HEK293T (cell line): ENCODE measurements around the gene PAPSS2.
"Not testable (repeated sequence)": the region's sequence is repeated elsewhere in the genome, so short reads cannot be mapped to it uniquely, and the experiment has no call there.

Experiments
- CTCF ChIA-PET: fragments of 350-600 bp; formaldehyde crosslinking; extraction: SDS; loops from one replicate; lab custom pipeline; 2021; ENCODE audit warnings: antibody characterized with exemption, inconsistent platforms; lab: Yijun Ruan, JAX
- POLR2A ChIA-PET: fragments of 350-600 bp; formaldehyde crosslinking; extraction: SDS; loops from one replicate; lab custom pipeline; 2020; ENCODE audit warnings: antibody characterized with exemption, inconsistent platforms; lab: Yijun Ruan, JAX
- DNase-seq: peaks from one replicate; pipeline ENCODE4 v3.0.0; 2012; ENCODE audit warnings: mixed read lengths; ENCODE audit errors: extremely low spot score
- ARNT ChIP-seq: fragments of 450-650 bp; IDR thresholded peaks from 2 replicates; pipeline ENCODE4 v1.6.1; 2017; ENCODE audit warnings: mild to moderate bottlenecking
- BHLHE40 ChIP-seq: fragments of 450-650 bp; IDR thresholded peaks from 2 replicates; pipeline ENCODE4 v1.6.1; 2016; ENCODE audit warnings: mild to moderate bottlenecking, moderate library complexity, borderline replicate concordance
- CTBP1 ChIP-seq: fragments of 450-650 bp; IDR thresholded peaks from 2 replicates; pipeline ENCODE4 v1.6.1; 2016; ENCODE audit warnings: borderline replicate concordance
- ELF4 ChIP-seq: fragments of 450-650 bp; IDR thresholded peaks from 2 replicates; pipeline ENCODE4 v1.6.1; 2017; ENCODE audit warnings: antibody characterized with exemption
- FOXA1 ChIP-seq: fragments of 450-650 bp; IDR thresholded peaks from 2 replicates; pipeline ENCODE4 v1.6.1; 2016; ENCODE audit warnings: mild to moderate bottlenecking
- FOXK2 ChIP-seq: fragments of 450-650 bp; IDR thresholded peaks from 2 replicates; pipeline ENCODE4 v1.6.1; 2016; ENCODE audit warnings: mild to moderate bottlenecking
- FOXM1 ChIP-seq: fragments of 450-650 bp; IDR thresholded peaks from 2 replicates; pipeline ENCODE4 v1.6.1; 2017; ENCODE audit warnings: mild to moderate bottlenecking, borderline replicate concordance
- HDGF ChIP-seq: fragments of 450-650 bp; IDR thresholded peaks from 2 replicates; pipeline ENCODE4 v1.6.1; 2017; ENCODE audit warnings: antibody characterized with exemption, borderline replicate concordance
- L3MBTL2 ChIP-seq: fragments of 450-650 bp; conservative IDR thresholded peaks from 2 replicates; pipeline ENCODE4 v1.6.1; 2016; ENCODE audit warnings: mild to moderate bottlenecking
- LEF1 ChIP-seq: fragments of 450-650 bp; IDR thresholded peaks from 2 replicates; pipeline ENCODE4 v1.6.1; 2017; ENCODE audit warnings: mild to moderate bottlenecking, borderline replicate concordance
- NFRKB ChIP-seq: fragments of 450-650 bp; IDR thresholded peaks from 2 replicates; pipeline ENCODE4 v1.6.1; 2016; ENCODE audit warnings: mild to moderate bottlenecking, moderate library complexity
- SP1 ChIP-seq: fragments of 450-650 bp; IDR thresholded peaks from 2 replicates; pipeline ENCODE4 v1.6.1; 2017
- SUZ12 ChIP-seq: fragments of 450-650 bp; IDR thresholded peaks from 2 replicates; pipeline ENCODE4 v1.6.1; 2016; ENCODE audit warnings: mild to moderate bottlenecking
- TARDBP ChIP-seq: fragments of 450-650 bp; IDR thresholded peaks from 2 replicates; pipeline ENCODE4 v1.6.1; 2016
- ZNF384 ChIP-seq: fragments of 450-650 bp; IDR thresholded peaks from 2 replicates; pipeline ENCODE4 v1.6.1; 2016
- TF ChIP-seq, protein P1 (sequence below): fragments of 450-650 bp; IDR thresholded peaks from 2 replicates; pipeline ENCODE4 v1.6.1; 2016

PAPSS2 gene

DNA sequence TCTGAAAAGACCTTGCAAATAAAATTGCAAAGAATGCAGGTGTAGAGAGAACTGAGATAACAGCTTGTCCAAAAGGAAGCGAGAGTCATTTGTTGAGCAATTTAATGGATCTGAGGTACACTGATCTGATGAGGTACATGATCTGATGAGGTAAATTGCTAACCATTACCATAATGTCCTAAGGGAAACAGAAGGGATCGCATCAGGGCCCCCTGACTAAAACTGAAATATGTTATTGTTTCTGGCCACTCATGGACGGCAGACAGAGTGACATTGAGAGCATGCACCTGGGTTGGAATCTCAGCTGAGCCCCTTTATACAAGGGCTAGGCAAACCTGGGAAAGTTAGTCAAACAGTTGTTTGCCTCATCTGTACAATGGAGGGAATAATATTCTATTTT, 15.8 kb upstream of the PAPSS2 start:
- CTCF ChIA-PET, result interaction anchor here (0.5 kb wide), 1 partner anchor 22 kb away, joined by 3 read pairs; no protein-coding TSS in a partner anchor
- DNase-seq, result no peak
- POLR2A ChIA-PET, result no interaction called here
- TF ChIP-seq TARDBP, result no peak
- no peak for TF ChIP-seq ZNF384
- TF ChIP-seq BHLHE40, result no peak
- TF ChIP-seq ARNT, result no peak
- TF ChIP-seq, protein P1, sequence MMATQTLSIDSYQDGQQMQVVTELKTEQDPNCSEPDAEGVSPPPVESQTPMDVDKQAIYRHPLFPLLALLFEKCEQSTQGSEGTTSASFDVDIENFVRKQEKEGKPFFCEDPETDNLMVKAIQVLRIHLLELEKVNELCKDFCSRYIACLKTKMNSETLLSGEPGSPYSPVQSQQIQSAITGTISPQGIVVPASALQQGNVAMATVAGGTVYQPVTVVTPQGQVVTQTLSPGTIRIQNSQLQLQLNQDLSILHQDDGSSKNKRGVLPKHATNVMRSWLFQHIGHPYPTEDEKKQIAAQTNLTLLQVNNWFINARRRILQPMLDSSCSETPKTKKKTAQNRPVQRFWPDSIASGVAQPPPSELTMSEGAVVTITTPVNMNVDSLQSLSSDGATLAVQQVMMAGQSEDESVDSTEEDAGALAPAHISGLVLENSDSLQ, result no peak

DNA sequence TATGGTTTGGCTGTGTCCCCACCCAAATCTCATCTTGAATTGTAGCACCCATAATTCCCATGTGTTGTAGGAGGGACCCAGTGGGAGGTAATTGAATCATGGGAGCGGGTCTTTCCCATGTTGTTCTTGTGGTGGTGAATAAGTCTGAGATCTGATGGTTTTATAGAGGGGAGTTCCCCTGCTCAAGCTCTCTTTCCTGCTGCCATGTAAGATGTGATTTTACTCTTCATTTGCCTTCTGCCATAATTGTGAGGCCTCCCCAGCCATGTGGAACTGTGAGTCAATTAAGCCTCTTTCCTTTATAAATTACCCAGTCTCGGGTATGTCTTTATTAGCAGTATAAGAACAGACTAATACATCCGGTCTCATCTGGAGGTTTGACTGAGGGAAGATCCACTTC, 15.2 kb upstream of the PAPSS2 start:
- CTCF ChIA-PET, POLR2A ChIA-PET, DNase-seq: not testable (repeated sequence)

DNA sequence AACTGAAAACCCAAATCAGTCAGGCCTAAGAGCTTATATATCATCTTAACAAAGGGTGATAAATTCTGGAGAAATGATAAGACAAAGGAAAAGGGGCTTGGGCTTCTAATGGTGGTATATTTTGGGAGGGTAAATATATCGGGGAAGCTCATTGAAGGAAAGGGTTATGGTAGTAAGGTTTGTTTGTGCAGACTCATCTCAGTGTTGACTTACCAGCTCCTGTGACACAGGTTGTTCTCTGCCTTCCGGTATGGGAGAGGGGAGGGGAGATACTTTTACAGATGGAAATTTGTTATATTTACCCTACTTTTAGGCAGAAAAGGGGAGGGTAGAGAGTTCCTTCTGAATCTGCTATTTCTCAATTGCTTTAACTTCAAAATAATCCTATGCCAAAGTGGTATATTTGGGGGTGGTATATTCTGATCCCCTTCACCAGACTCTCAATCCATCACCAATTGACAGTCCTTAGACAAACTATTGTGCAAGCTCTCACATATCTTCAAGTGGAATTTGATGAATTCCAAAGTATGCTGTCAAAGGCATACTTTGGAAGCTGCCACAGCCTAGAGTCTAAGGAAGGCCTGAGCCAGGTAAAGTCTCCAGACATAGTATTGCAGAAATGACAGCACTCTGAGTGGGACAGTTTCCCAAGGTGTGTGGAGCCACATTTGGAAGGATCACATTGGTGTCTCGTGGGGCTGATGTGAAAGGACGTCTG, 13.3 kb upstream of the PAPSS2 start:
- POLR2A ChIA-PET, result no interaction called here
- TF ChIP-seq HDGF (no peak), SUZ12 (no peak), LEF1 (no peak), FOXA1 (no peak)
- CTCF ChIA-PET, result no interaction called here
- no peak for DNase-seq

DNA sequence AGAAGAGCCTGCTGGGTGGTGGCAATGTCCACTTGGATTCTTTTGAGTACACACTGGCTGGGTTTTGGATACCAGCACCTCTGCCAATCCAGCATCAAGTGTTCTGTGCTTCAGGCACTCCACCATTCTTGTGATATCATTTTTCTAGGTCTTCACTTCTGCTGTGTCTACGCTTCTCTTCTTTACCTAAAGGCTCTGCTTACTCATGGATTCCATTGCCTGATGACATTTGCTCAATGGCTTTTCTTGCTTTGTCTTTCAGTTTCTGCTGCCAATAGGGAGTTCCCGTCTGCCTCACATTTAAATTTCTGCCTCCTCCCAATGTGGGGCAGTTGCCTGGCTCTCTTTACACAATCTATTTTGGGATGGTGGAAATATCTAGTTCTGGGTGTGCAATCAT, 12.7 kb upstream of the PAPSS2 start:
- CTCF ChIA-PET, result no interaction called here
- no peak for TF ChIP-seq LEF1
- TF ChIP-seq L3MBTL2, result no peak
- DNase-seq, result no peak
- POLR2A ChIA-PET, result no interaction called here

DNA sequence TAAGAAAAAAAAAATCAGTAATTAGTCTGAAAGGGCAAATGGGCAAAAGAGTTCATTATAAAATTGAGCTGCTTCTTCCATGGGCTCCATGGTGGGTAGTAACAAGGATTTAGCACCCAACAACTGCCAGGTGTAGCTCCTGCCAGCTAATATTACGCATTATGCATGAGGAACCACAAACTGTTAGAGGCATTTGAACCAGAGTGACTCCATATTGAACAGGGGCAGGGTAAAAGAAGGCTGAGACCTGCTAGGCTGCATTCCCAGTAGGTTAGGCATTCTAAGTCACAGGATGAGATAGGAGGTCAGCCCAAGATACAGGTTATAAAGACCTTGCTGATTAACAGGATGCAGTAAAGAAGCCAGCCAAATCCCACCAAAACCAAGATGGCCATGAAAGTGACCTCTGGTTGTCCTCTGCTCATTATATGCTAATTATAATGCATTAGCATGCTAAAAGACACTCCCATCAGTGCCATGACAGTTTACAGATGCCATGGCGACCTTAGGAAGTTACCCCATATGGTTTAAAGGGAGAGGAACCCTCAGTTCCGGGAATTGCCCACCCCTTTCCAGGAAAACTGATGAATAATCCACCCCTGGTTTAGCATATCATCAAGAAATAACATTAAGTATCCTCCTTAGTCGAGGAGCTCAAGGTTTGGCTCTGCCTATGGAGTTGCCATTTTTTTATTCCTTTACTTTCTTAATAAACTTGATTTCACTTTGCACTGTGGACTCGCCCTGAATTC, 8.7 kb upstream of the PAPSS2 start:
- TF ChIP-seq FOXK2, result no peak
- ChIA-PET CTCF (interaction anchor here (0.6 kb wide), 1 partner anchor 176 kb away, joined by 3 read pairs; no protein-coding TSS in a partner anchor), POLR2A (no interaction called here)
- DNase-seq, result no peak

DNA sequence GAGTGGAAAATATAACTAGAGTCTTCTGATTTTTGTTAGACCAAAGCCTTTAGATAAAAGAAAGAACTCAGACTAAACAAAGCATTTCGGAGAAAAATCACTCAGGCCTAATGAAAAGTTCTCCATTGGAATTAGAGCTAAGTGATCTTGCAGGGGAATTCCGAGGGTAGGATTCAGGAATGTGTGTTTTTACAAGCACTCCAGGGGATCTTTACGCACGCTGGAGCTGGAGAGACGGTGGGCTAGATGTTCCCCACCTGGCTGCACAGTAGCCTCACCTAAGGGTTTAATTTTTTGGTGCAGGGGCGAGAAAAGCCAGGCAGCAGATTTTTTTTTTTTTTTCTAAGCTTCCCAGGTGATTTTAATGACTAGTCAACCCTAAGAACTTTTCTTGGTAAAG, 7.9 kb upstream of the PAPSS2 start:
- CTCF ChIA-PET, result interaction anchor here (0.8 kb wide), 1 partner anchor 163 kb away, joined by 3 read pairs; no protein-coding TSS in a partner anchor
- no peak for TF ChIP-seq TARDBP
- peak; percentile 61; the same call in 1 of the 2 replicates for TF ChIP-seq ZNF384
- peak; percentile 18 for DNase-seq
- POLR2A ChIA-PET, result no interaction called here

DNA sequence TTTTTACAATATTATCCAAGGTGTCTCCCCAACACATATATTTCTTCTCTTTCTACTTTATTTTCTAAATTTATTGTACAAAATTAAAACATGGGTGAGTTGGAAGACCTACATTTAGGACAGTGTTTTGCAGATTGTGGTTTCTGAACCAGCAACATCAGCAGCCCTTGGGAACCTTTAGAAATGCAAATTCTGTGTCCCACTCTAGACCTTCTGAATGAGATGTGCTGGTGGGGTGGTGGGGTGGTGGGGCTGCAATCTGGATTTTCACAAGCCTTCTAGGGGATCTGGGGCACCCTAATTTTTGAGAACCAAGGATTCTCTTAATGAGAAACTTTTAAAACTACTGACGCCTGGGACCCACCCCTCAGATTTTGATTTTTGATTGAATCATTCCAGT, 7.4 kb upstream of the PAPSS2 start:
- no peak for DNase-seq
- ChIA-PET POLR2A (no interaction called here), CTCF (interaction anchor here (0.8 kb wide), 1 partner anchor 163 kb away, joined by 3 read pairs; no protein-coding TSS in a partner anchor)
- TF ChIP-seq BHLHE40 (no peak), FOXA1 (no peak), ARNT (no peak), CTBP1 (no peak), LEF1 (no peak), FOXK2 (no peak), HDGF (no peak), SUZ12 (no peak), L3MBTL2 (no peak), ZNF384 (no peak), NFRKB (no peak), ELF4 (no peak), FOXM1 (no peak), SP1 (no peak), TARDBP (no peak)
- TF ChIP-seq, protein P1, result no peak

DNA sequence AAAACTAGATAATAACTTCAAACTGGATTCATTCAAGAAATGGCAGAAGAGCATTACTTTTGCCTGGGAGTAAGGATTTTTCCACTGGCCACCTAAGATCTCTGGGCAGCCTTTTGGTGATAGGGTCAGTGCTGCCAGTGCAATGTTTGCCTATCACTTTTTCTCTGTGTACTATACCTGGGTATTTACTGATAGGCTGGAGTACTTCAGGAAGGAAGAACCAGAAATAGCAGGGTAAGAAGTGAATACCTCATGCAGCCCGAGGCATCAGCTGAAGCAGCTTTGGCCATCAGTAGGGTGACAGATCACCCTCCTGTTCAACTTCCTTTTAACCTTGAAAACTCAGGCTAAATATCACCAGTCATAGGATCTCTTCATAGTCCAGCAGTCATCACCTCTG, 5.5 kb upstream of the PAPSS2 start:
- ChIA-PET POLR2A (no interaction called here), CTCF (no interaction called here)
- DNase-seq, result no peak
- no peak for TF ChIP-seq HDGF
- no peak for TF ChIP-seq TARDBP
- TF ChIP-seq ZNF384, result no peak
- TF ChIP-seq, protein P1, result no peak
